ENCODE measurements around the gene N4BP2L2.

The N4BP2L2 gene

DNA sequence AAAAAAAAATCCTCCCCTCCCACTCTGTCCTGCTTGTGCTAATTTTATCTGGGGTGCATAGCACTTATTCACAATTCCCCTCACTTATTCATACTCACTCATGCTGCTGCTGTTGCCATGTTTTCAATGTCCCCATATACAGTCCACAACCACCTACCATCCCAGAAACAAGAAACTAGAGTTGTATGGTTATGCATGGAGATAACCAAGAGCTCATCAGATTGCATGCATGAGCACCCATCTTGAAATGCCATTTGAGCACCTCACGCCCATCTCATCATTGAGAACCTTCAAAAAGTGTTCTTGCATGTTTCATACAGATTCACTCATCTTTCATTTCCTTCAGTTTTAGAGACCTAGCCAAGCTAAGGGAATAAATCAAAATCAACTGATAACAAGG is 15.1 kb upstream of the N4BP2L2 start:
- no peak for ATAC-seq
- TF ChIP-seq ZNF565 (CRISPR knock-in tag; conservative IDR thresholded peaks at IDR 0.05; ENCODE audit: low read depth) (no peak), PPARA (CRISPR knock-in tag; IDR thresholded peaks at IDR 0.05; ENCODE audit: borderline replicate concordance) (no peak), ARNTL (CRISPR knock-in tag; IDR thresholded peaks at IDR 0.05; ENCODE audit: borderline replicate concordance, low read depth) (no peak), BACH2 (CRISPR knock-in tag; IDR thresholded peaks at IDR 0.05; ENCODE audit: borderline replicate concordance) (no peak), OSR1 (CRISPR knock-in tag; IDR thresholded peaks at IDR 0.05) (no peak), RARB (CRISPR knock-in tag; IDR thresholded peaks at IDR 0.05) (no peak), ZC3H10 (CRISPR knock-in tag; IDR thresholded peaks at IDR 0.05) (no peak), ZFP30 (CRISPR knock-in tag; IDR thresholded peaks at IDR 0.05) (no peak), TOX (CRISPR knock-in tag; IDR thresholded peaks at IDR 0.05; ENCODE audit: borderline replicate concordance) (no peak), ZNF70 (CRISPR knock-in tag; IDR thresholded peaks at IDR 0.05) (no peak), ZFP3 (CRISPR knock-in tag; IDR thresholded peaks at IDR 0.05) (no peak), SNAI2 (CRISPR knock-in tag; IDR thresholded peaks at IDR 0.05) (no peak), CSDC2 (CRISPR knock-in tag; IDR thresholded peaks at IDR 0.05) (no peak), ISL1 (CRISPR knock-in tag; IDR thresholded peaks at IDR 0.05) (no peak), TCF4 (CRISPR knock-in tag; IDR thresholded peaks at IDR 0.05; ENCODE audit: borderline replicate concordance) (no peak), GLIS3 (CRISPR knock-in tag; IDR thresholded peaks at IDR 0.05) (no peak)
- TF ChIP-seq, protein P1, sequence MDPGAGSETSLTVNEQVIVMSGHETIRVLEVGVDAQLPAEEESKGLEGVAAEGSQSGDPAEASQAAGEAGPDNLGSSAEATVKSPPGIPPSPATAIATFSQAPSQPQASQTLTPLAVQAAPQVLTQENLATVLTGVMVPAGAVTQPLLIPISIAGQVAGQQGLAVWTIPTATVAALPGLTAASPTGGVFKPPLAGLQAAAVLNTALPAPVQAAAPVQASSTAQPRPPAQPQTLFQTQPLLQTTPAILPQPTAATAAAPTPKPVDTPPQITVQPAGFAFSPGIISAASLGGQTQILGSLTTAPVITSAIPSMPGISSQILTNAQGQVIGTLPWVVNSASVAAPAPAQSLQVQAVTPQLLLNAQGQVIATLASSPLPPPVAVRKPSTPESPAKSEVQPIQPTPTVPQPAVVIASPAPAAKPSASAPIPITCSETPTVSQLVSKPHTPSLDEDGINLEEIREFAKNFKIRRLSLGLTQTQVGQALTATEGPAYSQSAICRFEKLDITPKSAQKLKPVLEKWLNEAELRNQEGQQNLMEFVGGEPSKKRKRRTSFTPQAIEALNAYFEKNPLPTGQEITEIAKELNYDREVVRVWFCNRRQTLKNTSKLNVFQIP (CRISPR knock-in tag; IDR thresholded peaks at IDR 0.05; ENCODE audit: borderline replicate concordance, low read depth) = no peak
- TF ChIP-seq, protein P2, sequence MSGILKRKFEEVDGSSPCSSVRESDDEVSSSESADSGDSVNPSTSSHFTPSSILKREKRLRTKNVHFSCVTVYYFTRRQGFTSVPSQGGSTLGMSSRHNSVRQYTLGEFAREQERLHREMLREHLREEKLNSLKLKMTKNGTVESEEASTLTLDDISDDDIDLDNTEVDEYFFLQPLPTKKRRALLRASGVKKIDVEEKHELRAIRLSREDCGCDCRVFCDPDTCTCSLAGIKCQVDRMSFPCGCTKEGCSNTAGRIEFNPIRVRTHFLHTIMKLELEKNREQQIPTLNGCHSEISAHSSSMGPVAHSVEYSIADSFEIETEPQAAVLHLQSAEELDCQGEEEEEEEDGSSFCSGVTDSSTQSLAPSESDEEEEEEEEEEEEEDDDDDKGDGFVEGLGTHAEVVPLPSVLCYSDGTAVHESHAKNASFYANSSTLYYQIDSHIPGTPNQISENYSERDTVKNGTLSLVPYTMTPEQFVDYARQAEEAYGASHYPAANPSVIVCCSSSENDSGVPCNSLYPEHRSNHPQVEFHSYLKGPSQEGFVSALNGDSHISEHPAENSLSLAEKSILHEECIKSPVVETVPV (CRISPR knock-in tag; IDR thresholded peaks at IDR 0.05) = no peak
- TF ChIP-seq, protein P3, sequence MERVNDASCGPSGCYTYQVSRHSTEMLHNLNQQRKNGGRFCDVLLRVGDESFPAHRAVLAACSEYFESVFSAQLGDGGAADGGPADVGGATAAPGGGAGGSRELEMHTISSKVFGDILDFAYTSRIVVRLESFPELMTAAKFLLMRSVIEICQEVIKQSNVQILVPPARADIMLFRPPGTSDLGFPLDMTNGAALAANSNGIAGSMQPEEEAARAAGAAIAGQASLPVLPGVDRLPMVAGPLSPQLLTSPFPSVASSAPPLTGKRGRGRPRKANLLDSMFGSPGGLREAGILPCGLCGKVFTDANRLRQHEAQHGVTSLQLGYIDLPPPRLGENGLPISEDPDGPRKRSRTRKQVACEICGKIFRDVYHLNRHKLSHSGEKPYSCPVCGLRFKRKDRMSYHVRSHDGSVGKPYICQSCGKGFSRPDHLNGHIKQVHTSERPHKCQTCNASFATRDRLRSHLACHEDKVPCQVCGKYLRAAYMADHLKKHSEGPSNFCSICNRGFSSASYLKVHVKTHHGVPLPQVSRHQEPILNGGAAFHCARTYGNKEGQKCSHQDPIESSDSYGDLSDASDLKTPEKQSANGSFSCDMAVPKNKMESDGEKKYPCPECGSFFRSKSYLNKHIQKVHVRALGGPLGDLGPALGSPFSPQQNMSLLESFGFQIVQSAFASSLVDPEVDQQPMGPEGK (CRISPR knock-in tag; IDR thresholded peaks at IDR 0.05; ENCODE audit: borderline replicate concordance) = no peak

DNA sequence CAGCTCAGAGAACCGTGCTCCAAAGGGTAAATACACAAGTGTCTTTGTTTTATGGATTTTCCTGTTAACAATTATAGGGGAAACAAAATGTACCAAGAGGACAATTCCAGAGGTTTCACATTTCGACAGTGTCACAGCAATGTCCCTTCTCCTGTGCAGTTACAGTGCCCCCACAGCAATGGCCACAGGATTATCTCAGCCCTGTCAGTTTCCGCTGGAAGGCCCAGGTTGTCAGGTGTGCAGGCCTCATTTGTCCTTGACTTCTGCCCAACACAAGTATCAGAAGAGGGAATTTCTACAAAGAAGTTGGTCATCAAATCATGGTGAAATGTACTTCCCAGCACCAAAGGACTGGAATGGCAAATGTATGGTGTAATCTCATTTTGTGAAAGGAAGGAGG is 11.2 kb upstream of the N4BP2L2 start:
- TF ChIP-seq ISL1 (CRISPR knock-in tag; IDR thresholded peaks at IDR 0.05) (no peak), ESRRG (CRISPR knock-in tag; IDR thresholded peaks at IDR 0.05) (no peak), ZNF8 (CRISPR knock-in tag; IDR thresholded peaks at IDR 0.05) (no peak), CSDC2 (CRISPR knock-in tag; IDR thresholded peaks at IDR 0.05) (no peak), GLIS3 (CRISPR knock-in tag; IDR thresholded peaks at IDR 0.05) (no peak), ZFP30 (CRISPR knock-in tag; IDR thresholded peaks at IDR 0.05) (no peak), OSR1 (CRISPR knock-in tag; IDR thresholded peaks at IDR 0.05) (no peak), ZNF70 (CRISPR knock-in tag; IDR thresholded peaks at IDR 0.05) (no peak), ARNTL (CRISPR knock-in tag; IDR thresholded peaks at IDR 0.05; ENCODE audit: borderline replicate concordance, low read depth) (no peak), PPARA (CRISPR knock-in tag; IDR thresholded peaks at IDR 0.05; ENCODE audit: borderline replicate concordance) (no peak), ZNF565 (CRISPR knock-in tag; conservative IDR thresholded peaks at IDR 0.05; ENCODE audit: low read depth) (no peak), ZC3H10 (CRISPR knock-in tag; IDR thresholded peaks at IDR 0.05) (no peak), SNAI2 (CRISPR knock-in tag; IDR thresholded peaks at IDR 0.05) (no peak), RARB (CRISPR knock-in tag; IDR thresholded peaks at IDR 0.05) (no peak)
- TF ChIP-seq, protein P1 (CRISPR knock-in tag; IDR thresholded peaks at IDR 0.05; ENCODE audit: borderline replicate concordance, low read depth) = no peak
- TF ChIP-seq, protein P2 (CRISPR knock-in tag; IDR thresholded peaks at IDR 0.05) = no peak
- TF ChIP-seq, protein P4, sequence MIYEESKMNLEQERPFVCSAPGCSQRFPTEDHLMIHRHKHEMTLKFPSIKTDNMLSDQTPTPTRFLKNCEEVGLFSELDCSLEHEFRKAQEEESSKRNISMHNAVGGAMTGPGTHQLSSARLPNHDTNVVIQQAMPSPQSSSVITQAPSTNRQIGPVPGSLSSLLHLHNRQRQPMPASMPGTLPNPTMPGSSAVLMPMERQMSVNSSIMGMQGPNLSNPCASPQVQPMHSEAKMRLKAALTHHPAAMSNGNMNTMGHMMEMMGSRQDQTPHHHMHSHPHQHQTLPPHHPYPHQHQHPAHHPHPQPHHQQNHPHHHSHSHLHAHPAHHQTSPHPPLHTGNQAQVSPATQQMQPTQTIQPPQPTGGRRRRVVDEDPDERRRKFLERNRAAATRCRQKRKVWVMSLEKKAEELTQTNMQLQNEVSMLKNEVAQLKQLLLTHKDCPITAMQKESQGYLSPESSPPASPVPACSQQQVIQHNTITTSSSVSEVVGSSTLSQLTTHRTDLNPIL (CRISPR knock-in tag; IDR thresholded peaks at IDR 0.05; ENCODE audit: low read depth) = no peak
- TF ChIP-seq, protein P5, sequence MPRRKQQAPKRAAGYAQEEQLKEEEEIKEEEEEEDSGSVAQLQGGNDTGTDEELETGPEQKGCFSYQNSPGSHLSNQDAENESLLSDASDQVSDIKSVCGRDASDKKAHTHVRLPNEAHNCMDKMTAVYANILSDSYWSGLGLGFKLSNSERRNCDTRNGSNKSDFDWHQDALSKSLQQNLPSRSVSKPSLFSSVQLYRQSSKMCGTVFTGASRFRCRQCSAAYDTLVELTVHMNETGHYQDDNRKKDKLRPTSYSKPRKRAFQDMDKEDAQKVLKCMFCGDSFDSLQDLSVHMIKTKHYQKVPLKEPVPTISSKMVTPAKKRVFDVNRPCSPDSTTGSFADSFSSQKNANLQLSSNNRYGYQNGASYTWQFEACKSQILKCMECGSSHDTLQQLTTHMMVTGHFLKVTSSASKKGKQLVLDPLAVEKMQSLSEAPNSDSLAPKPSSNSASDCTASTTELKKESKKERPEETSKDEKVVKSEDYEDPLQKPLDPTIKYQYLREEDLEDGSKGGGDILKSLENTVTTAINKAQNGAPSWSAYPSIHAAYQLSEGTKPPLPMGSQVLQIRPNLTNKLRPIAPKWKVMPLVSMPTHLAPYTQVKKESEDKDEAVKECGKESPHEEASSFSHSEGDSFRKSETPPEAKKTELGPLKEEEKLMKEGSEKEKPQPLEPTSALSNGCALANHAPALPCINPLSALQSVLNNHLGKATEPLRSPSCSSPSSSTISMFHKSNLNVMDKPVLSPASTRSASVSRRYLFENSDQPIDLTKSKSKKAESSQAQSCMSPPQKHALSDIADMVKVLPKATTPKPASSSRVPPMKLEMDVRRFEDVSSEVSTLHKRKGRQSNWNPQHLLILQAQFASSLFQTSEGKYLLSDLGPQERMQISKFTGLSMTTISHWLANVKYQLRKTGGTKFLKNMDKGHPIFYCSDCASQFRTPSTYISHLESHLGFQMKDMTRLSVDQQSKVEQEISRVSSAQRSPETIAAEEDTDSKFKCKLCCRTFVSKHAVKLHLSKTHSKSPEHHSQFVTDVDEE (CRISPR knock-in tag; IDR thresholded peaks at IDR 0.05) = no peak
- no peak for ATAC-seq
